Measurements from ENCODE around the gene NPLOC4. TPM values are rescaled to one million over a fixed set of nuclear protein-coding genes. Genes with fewer than 3 reads are reported as not detected.

Gene NPLOC4
- total RNA-seq, 2 experiments from 2014 or later, result 75.9 to 87.7 TPM

DNA sequence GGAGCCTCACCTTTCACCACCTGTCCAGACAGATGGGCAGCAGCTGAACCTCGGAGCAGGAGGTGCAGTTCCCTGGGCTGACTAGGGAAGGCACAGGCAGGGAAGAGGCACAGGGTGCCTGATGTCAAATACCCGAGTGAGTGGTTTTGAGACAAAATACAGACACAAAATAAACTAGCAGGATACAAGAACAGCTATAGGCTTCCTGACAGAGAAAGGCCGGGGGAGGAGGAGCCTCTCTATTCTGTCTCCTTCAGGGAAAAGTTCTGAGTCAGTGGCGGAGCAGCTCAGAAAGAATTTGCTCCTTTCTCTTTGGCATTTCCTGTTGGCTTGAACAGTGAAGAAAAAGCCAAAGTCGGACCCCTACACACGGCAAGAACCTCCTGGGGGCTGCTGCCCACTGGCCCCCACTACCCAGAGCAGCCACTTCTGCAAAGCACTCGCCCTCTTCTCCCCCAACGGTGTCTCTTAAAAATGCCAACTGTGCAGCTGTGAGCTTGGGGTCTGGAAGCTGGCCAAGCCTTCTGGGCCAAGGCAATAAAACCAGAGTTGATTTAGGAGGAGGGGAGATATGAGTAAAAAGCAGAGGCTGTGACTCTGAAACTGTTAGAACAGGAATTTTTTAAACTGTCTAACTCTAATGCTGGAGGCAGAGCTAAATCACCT, 70.3 kb downstream of the NPLOC4 start:
- TF ChIP-seq, protein P1, sequence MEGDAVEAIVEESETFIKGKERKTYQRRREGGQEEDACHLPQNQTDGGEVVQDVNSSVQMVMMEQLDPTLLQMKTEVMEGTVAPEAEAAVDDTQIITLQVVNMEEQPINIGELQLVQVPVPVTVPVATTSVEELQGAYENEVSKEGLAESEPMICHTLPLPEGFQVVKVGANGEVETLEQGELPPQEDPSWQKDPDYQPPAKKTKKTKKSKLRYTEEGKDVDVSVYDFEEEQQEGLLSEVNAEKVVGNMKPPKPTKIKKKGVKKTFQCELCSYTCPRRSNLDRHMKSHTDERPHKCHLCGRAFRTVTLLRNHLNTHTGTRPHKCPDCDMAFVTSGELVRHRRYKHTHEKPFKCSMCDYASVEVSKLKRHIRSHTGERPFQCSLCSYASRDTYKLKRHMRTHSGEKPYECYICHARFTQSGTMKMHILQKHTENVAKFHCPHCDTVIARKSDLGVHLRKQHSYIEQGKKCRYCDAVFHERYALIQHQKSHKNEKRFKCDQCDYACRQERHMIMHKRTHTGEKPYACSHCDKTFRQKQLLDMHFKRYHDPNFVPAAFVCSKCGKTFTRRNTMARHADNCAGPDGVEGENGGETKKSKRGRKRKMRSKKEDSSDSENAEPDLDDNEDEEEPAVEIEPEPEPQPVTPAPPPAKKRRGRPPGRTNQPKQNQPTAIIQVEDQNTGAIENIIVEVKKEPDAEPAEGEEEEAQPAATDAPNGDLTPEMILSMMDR (IDR thresholded peaks at IDR 0.05), result no peak
- intact Hi-C loops (cut with micrococcal nuclease), result no loop called here
- Mint-ChIP-seq H3K4me1 (ENCODE audit: low read depth) (no peaks in the 10 kb centered on the region), H3K4me3 (no peak overlapping the region), H3K36me3 (ENCODE audit: low read depth) (peaks cover 16% of the 10 kb centered on the region), H3K9me3 (no peaks in the 10 kb centered on the region), H3K27ac (no peak overlapping the region), H3K27me3 (no peaks in the 10 kb centered on the region)
- ChIA-PET POLR2A (interaction anchor here (0.6 to 1.7 kb wide), 5 partner anchors 11 to 59 kb away, joined by 3 to 5 read pairs (median 3); partner anchors contain the start of gene FAAP100), CTCF (interaction anchor here (0.9 to 1.6 kb wide), 4 partner anchors 13 to 134 kb away, joined by 3 to 8 read pairs (median 3); partner anchors contain the start of gene FAAP100)
- ATAC-seq (no peak), DNase-seq (no peak)

DNA sequence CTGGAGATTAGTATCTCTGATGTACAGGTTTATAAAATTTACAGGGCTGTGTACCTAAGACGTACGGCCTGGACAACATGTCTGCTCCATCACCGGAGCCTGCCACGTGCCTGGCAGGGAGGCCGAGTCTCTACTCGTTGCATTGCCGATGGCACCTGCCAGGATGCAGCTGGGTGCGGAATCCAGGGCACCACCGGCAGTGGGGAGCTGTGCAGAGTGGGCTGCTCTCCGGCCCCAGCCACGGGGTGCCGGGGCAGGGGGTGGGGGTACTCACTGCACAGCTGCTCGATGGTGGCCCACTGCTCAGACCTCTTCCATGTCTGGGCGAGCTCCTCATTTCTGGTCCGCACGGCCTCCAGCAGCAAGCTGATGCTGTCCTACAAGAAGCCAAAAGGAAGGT, 71.7 kb downstream of the NPLOC4 start:
- peaks cover 21% of the 10 kb centered on the region for H3K36me3 Mint-ChIP-seq (ENCODE audit: low read depth)
- H3K27ac Mint-ChIP-seq, result no peak overlapping the region
- ChIA-PET CTCF (interaction anchor here (0.9 kb wide), 1 partner anchor 36 kb away, joined by 3 read pairs; no protein-coding TSS in a partner anchor), POLR2A (interaction anchor here (0.7 to 0.9 kb wide), 2 partner anchors 13 to 290 kb away, joined by 3 to 4 read pairs; partner anchors contain the start of gene FAAP100)
- no peak overlapping the region for H3K4me3 Mint-ChIP-seq
- no peak for ATAC-seq
- peaks cover 3% of the 10 kb centered on the region for H3K4me1 Mint-ChIP-seq (ENCODE audit: low read depth)
- H3K9me3 Mint-ChIP-seq, result no peaks in the 10 kb centered on the region
- H3K27me3 Mint-ChIP-seq, result no peaks in the 10 kb centered on the region
- intact Hi-C loops (cut with micrococcal nuclease), result no loop called here
- TF ChIP-seq, protein P1 (IDR thresholded peaks at IDR 0.05), result no peak
- DNase-seq, result no peak

DNA sequence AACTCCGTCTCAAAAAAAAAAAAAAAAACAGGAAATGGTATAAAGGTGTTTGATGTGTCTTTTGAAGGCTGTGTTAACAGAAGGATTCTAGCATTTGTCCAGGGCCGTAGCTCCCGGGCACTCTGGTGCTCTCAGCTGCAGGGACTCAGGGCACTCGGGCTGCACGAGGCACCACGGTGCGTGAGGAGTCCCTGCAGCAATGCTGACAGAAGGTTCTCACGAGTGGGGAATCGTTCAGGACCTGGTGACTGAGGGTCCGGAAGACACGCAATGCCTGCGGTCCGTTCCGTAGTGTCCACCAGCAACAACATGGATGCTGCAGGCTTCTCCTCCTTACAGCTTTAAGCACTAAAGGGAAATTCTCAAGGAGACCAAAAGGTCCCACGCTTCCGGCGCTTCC, 72.1 kb downstream of the NPLOC4 start:
- Mint-ChIP-seq H3K36me3 (ENCODE audit: low read depth) (peaks cover 21% of the 10 kb centered on the region), H3K9me3 (no peaks in the 10 kb centered on the region), H3K27me3 (no peaks in the 10 kb centered on the region), H3K4me3 (no peak overlapping the region), H3K27ac (no peak overlapping the region), H3K4me1 (ENCODE audit: low read depth) (peaks cover 3% of the 10 kb centered on the region)
- DNase-seq, result no peak
- ChIA-PET POLR2A (interaction anchor here (0.7 to 0.9 kb wide), 2 partner anchors 12 to 291 kb away, joined by 3 to 4 read pairs; partner anchors contain the start of gene FAAP100), CTCF (interaction anchor here (0.9 to 1.5 kb wide), 2 partner anchors 36 kb away, joined by 3 read pairs; no protein-coding TSS in a partner anchor)
- ATAC-seq, result no peak
- TF ChIP-seq, protein P1 (IDR thresholded peaks at IDR 0.05), result no peak
- intact Hi-C loops (cut with micrococcal nuclease), result no loop called here

DNA sequence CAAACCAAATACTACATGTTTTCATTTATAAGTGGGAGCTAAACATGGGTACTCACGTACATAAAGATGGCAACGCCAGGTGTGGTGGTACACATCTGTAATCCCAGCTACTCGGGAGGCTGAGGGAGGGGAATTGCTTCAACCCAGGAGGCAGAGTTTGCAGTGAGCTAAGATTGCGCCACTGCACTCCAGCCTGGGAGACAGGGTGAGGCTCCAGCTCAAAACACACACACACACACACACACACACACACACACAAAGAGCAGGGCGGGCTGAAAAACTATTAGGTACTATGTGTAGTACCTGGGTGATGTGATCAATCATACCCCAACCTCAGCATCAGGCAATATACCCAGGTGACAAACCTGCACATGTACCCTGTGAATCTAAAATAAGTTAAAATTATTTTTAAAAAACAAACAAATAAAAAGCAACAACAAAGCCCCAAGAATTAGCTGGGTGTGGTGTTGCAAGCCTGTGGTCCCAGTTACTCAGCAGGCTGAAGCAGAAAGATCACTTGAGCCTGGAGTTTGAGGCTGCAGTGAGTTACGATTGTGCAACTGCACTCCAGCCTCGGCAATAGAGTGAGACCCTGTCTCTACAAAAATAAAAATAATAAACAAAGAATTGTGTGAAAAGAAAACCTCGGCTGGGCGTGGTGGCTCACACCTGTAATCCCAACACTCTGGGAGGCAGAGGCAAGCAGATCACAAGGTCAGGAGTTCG, 72.9 kb downstream of the NPLOC4 start:
- DNase-seq, result no peak
- intact Hi-C loops (cut with micrococcal nuclease), result no loop called here
- ATAC-seq, result no peak
- no peaks in the 10 kb centered on the region for H3K27me3 Mint-ChIP-seq
- no peaks in the 10 kb centered on the region for H3K9me3 Mint-ChIP-seq
- CTCF ChIA-PET, result interaction anchor here (1.5 kb wide), 1 partner anchor 37 kb away, joined by 3 read pairs; no protein-coding TSS in a partner anchor
- no peak overlapping the region for H3K4me3 Mint-ChIP-seq
- H3K36me3 Mint-ChIP-seq (ENCODE audit: low read depth), result peaks cover 19% of the 10 kb centered on the region
- H3K27ac Mint-ChIP-seq, result no peak overlapping the region
- TF ChIP-seq, protein P1 (IDR thresholded peaks at IDR 0.05), result no peak
- H3K4me1 Mint-ChIP-seq (ENCODE audit: low read depth), result peaks cover 3% of the 10 kb centered on the region
- POLR2A ChIA-PET, result interaction anchor here (1.4 kb wide), 1 partner anchor 12 kb away, joined by 3 read pairs; the partner anchor contains the start of gene FAAP100

Measured in activated CD8-positive, alpha-beta T cell treated with anti-CD3 and anti-CD28 coated beads for 36 hours (primary cell).